HL-60/S4 (cell line): ENCODE measurements around the gene ASF1B.
"Not testable (repeated sequence)": the region's sequence is repeated elsewhere in the genome, so short reads cannot be mapped to it uniquely, and the experiment has no call there.

Source experiments
- in situ Hi-C: fragments of 300-500 bp; cut with MboI; formaldehyde crosslinking; loops from 2 replicates; pipeline ENCODE4 v1.14.3; 2022; ENCODE audit warnings: low sequenced_read_pairs

The ASF1B gene

GRCh38 chr19:14136509-14137281 is at the start of gene ASF1B:
Gene ASF1B (minus strand): TSS chr19:14136589. CDS start chr19:14136456, 133 bp downstream.
- in situ Hi-C loops: no loop called here

DNA sequence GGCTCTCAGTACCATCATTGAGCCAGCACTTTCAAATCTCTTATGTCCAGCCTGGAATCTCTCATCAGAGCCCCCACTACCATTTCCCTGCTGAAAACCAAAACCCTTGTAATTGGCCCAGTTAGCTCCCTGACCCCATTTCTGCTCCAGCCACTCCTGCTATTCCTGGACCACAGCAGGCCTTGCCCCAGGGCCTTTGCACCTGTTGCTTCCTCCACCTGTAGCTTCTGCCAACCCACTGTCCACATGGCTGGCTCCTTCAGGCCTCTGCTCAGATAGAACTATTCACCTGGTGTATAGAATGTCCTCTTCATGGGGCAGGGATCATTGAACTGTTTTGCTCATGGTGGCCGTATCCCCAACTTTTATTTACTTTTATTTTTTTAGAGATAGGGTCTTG is 49.3 kb upstream of the ASF1B start:
- in situ Hi-C loops: not testable (repeated sequence)

DNA sequence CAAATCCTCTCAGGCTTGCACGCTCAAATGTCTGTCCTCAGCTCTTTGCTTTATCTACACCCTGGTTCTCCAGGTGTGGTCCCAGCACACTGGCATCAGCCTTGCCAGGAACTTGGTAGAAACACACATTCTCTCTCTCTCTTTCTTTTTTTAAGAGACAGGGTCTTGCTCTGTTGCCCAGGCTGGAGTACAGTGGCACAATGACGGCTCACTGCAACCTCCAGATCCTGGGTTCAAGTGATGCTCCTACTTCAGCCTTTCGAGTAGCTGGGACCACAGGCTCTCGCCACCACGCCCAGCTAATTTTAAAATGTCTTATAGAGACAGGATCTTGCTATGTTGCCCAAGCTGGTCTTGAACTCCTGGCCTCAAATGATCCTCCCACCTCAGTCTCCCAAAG is 48.8 kb upstream of the ASF1B start:
- in situ Hi-C loops: no loop called here

DNA sequence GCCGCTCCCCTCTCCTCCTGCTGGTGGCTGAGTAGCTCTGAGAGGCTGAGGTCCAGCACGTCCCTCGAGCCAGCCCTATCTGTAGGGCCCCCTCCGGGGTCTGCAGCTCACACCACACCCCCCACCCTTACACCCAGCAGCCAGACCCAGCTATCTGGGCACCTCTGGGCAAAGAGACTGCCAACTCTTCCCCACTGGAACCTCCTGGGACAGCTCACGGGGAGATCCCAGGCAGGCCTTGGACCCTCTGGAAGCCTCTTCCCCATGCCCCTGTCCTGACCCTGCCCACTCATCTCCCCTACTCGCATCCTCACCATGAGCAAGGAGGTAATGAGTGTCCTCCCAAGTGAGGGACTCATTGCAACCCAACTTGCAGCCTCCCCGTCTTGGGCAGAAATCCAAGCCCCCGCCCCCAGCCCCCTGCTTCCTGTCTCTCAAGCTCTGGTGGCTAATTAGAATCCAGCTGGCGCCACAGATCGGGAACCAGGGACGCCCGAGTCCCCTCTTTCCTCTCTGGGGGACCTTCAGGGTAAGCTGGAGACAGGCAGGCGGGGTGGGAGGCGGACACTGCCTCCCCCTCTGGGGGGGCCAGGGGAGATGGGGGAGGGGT is 47.5 kb upstream of the ASF1B start:
- in situ Hi-C loops: no loop called here

- in situ Hi-C loops: no loop called here
Observed at GRCh38 chr19:14182476-14182875, 46.1 kb upstream of the ASF1B start.

DNA sequence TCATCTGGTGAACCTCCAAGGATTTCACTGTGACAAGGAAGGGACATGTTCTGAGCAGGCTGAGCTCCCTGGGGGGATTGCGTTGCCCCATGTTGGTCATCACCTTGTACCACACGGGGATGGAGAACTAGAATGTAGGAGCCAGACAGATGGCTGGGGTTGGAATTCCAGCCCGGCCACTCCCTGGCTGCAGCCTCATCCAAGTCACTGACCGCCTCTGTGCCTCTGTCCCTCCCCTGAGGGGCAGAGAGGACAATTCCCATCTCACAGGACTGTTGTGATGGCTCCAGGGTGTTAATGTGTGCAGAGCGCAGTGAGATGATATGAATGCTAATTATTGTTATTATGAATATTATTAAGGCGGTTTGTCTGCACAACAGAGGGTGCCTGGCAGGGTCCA is 45.5 kb upstream of the ASF1B start:
- in situ Hi-C loops: no loop called here

- in situ Hi-C loops: not testable (repeated sequence)
Observed at GRCh38 chr19:14181199-14181598, 44.8 kb upstream of the ASF1B start.

- in situ Hi-C loops: no loop called here
Observed at GRCh38 chr19:14177496-14178074, 41.2 kb upstream of the ASF1B start.

DNA sequence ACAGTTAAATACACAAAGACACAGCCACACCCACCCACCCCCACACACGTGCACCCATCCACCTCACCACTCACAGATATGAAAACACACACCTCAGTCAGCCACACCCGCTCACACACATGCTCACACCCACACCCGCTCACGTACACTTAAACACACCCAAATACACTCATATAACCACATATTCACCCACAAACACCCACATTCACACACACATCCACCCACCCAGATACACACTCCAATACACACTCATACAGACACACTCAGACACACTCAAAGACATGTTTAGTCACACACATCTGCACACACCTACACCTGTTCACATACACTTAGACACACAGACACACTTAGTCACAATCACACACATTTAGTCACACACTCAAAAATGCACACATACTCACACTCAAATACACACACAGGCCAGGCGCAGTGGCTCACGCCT is 39.0 kb upstream of the ASF1B start:
- in situ Hi-C loops: no loop called here

DNA sequence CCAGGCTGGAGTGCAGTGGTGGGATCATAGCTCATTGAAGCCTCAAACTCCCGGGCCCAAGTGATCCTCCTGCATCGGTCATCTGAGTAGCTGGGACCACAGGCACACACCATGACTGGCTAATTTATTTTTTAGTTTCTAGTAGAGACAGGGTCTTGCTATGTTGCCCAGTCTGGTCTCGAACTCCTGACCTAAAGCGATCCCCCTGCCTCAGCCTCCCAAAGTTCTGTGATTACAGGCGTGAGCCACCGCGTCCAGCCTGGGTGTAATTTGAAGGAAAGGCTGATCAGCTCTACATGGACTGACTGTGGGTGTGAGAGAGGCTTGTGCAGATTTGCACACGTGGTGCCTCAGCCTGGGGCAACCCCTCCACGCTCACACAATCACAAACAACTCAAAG is 38.5 kb upstream of the ASF1B start:
- in situ Hi-C loops: no loop called here

DNA sequence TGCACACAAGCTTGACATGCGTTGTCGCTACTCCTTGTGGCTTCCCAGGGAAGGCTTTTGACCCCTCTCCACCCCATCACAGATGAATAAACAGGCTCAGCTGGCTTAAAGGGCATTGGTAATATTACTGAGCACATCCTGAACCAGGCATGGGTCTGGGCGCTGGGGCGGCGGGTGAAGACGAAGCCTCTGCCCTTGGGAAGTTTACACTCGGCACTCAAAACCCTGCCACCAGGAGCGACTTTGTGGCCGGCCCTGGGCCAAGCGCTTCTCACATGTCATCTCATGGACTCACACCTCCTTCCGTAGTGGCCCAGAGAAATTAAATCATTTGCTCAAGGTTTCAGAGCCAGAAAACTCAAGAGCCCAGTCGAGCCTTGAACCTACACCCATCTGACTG is 32.6 kb upstream of the ASF1B start:
- in situ Hi-C loops: no loop called here

DNA sequence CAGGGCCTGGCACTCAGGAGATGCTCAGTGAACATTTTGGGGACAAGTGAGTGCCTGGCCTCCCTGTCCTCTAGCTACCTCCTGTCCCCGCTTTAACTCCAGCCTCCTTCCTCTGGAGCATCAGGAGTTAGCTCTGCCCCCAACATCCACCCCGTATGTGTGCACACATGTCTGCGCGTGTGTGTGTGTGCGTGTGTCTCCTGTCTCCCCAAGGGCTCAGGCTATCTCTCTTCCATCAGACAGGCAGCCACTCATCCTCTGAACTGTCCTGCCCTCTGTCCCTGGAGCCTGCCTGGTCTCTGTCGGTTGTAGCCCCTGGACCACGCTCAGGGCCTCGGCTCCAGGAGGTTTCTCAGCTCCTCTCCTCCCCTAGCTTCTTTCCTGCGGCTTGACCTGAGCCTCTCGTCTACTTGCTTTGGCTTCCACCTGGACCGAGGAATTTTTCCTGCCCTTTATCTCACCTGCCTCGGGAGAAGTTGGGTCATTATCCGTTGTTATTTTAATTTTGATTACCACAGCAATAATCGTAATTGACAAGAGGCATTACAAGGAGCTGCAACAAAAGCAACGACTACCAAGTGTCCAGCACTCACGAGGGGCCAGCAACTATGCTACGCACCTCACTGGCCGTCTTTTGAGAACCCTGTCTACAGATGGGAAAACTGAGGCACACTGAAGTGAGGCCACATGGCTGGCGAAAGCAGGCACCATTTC is 32.0 kb upstream of the ASF1B start:
- in situ Hi-C loops: no loop called here

DNA sequence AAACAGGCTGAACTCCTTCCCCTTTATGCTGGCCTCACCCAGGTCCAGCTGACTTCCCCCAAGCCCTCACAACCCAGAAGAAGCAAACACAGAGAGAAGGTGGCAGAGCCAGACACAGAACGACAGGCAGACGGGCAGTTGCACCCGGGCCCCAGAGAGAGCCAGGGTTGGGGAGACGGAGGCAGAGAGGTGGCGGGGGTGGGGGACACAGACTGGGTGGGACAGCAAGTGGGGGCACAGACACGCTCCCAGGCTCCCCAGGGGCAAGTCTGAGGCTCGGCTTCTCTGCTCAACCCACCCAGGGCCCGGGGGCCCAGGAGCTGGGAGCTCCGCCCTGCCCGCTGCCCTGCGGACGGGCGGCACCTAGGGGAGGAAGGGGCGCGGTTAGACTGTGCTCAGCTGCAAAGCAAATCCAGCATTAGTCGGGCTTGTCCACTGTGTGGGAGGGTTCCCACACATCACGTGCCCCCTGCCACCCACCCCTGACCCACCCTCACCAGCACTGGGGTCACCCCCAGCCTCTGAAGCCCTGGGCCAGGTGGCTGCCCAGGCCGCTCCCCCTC is 31.3 kb upstream of the ASF1B start:
- in situ Hi-C loops: no loop called here

DNA sequence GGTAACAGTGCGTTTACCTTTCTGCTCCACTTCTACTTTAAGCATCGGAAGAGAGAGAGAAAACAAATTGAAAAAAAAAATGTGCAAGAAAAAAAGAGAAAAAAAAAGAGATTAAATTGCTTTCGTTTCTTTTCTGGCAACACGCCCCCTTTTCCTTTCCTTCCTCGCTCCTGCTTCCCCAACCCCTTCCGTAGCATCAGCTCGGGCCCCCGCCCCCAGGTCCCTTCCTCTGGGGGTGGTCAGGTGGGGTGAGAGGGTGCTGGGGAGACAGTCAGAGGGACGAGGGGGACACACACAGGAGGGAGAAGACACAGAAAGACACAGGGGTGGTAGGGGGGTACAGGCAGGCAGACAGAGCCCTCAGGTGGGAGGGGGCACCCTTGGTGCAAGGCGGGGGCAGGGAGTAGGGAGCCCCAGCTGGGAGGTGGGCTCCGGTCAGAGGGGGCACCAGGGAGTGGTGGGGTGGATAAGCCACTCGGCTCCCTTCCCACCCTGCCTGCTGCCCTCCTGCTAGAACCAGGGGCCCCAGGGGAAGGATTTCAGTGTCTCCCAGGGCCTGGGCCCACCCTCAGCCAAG is 30.7 kb upstream of the ASF1B start:
- in situ Hi-C loops: no loop called here

DNA sequence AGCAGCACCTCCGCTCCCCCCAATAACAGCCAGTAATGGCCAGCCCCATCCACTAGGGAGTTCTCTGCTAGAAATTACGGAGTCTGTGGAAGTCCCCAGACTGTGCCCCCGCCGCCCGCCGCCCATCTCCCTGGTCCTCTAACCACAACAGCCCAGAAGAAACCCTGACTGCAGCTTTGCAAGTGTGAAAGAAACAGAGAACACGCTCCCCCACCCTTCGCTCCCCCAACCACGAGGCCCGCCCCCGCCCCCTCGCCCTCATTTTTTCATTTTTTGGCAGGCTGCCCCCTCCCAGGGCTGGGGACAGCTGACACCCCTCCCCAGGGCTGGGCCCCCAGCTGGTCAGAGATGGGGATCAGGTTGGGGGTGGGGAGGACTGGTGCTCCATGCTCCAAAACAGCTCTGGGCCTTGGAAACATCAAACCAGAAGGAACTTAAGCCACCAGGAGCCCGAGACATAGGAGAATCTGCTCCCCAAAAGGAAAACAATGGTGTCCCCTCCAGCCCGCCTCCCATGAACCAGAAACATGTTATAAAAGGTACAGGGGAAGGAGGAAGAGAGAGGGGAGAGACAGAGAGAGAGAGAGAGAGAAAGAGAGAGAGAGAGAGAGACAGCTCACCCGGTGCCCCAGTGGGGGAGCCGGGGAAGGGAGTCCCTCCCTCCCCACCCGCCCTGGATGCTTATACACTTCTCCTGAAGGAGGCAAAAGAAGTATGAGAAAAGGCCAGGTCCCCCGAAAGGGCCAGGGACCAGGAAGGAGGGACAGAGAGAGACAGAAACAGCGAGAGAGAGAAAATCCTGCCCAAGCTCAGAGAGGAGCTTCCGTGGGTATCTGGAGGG is 29.8 kb upstream of the ASF1B start:
- in situ Hi-C loops: no loop called here

- in situ Hi-C loops: no loop called here
Observed at GRCh38 chr19:14164724-14165493, 28.5 kb upstream of the ASF1B start.

GRCh38 chr19:14164082-14164481 is 27.7 kb upstream of the ASF1B start:
- in situ Hi-C loops: no loop called here

DNA sequence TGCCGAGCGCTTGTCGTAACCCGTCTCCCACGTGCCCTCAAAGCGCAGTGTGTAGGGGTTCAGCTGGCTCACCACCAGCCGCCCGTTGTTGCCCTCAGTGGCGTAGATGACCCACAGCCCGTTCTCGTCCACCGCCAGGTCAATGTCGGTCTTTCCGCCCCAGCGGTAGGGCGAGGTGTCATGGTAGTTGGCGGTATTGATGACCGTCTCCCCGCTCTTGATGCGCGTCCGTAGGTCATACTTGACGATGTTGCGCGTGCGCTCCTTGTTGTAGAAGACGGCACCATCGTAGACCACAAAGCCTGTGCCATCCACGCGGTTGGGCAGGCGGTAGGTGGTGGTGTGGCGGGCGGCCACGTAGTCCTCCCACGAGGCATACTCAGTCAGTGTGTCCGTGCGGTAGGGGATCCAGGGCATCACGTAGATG is 26.5 kb upstream of the ASF1B start:
- in situ Hi-C loops: no loop called here

DNA sequence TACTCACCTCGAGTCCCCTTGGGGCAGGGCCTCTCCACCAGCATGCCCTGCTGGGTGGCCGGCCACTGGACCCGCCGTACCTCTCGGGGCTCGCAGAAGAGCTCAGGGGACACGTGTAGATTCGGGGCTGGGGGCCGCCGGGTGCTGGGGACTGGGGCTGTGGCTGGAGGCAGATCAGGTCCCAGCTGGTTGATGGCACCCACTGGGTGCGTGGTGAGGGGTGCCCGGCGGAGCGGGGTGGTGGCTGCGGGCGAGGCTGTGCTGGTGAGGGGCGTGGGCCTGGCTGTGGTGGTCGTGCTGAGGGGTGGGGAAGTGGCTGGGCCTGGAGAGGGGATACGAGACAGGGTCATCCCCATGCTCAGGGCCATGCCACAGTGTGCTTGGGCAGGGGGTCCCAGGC is 24.9 kb upstream of the ASF1B start:
- in situ Hi-C loops: no loop called here
